Stimulated activated CD8-positive, alpha-beta memory T cell treated with anti-CD3 and anti-CD28 coated beads, Interleukin-7, amount 100 ng/mL, for 4 hours (primary cell): Measurements from ENCODE around the gene C19orf73.

Experiments used
- DNase-seq, 2 donors: peaks; one replicate each; pipeline ENCODE4 v3.0.0-alpha.2; 2020; ENCODE audit warnings: low read depth in 2 of 2

Gene C19orf73, protein sequence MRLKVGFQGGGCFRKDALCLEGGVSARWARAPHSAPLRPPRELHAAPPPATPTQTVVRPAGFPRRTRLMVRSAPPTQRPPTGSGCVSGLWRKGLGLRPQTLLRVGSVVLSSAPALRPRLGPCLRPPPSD

DNA sequence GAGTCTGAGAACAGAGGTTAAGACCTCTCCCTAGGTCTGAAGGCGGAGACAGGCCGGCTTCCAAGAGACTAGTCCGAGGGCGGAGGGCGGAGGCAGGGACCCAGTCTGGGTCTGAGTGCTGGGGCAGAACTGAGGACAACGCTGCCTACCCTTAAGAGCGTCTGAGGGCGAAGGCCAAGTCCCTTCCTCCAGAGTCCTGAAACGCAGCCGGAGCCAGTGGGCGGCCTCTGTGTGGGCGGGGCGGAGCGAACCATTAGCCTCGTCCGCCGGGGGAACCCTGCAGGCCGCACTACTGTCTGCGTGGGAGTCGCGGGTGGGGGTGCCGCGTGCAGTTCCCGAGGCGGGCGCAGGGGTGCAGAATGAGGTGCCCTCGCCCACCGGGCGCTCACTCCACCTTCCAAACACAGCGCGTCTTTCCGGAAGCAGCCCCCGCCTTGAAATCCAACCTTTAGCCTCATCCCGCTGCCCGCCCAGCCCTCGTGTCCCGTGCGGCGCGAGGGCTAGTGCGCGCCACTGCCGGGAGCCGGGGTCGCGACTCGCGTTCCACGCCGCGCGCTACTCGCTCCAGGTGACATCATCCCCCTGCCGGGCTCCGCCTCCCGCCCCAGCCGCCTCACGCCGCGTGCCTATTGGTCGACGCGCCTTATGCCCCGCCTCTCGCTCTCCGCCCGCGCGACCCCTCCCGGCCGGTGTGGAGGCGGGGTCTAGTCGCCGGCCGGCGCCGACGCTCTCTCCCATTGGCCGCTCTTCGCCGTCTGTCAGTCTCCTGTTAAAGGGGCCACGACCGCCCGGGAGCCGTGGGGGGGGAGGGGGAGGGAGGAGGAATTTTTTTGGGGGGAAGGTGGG is at the start of gene C19orf73:
Gene C19orf73, minus strand, starts transcription at position 579 of the 846 bp plus-strand sequence. Its CDS starts 121 bp downstream, at position 458.
- DNase-seq: peak; percentile 88 to 93

DNA sequence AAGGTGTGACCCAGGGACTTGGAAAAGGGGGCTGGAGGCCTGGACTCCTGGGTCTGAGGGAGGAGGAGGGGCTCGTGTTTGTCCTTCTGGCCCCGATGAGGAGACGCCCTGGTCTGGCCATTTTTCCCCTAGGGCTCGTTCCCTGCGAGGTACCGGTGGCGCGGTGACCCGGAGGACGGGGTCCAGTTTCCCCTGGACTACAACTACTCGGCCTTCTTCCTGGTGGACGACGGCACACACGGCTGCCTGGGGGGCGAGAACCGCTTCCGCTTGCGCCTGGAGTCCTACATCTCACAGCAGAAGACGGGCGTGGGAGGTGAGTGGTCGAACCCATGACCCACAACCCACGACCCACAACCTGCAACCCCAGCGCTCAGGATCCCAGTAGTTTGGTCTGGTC is 49.5 kb upstream of the C19orf73 start:
- DNase-seq: no peak

DNA sequence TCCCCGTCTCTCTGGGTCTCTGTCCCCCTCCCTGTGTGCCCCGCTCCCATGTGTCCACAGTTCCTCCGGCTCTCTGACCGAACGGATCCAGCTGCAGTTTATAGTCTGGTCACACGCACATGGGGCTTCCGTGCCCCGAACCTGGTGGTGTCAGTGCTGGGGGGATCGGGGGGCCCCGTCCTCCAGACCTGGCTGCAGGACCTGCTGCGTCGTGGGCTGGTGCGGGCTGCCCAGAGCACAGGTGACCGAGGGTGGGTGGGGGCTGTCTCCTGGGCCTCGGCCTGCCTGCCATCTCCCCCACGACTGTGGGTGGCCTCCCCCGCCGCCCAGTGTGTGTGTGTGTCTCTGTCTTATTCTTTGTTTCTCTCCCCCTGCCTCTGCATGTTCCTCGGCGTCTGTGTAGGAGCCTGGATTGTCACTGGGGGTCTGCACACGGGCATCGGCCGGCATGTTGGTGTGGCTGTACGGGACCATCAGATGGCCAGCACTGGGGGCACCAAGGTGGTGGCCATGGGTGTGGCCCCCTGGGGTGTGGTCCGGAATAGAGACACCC is 49.0 kb upstream of the C19orf73 start:
- DNase-seq: no peak

DNA sequence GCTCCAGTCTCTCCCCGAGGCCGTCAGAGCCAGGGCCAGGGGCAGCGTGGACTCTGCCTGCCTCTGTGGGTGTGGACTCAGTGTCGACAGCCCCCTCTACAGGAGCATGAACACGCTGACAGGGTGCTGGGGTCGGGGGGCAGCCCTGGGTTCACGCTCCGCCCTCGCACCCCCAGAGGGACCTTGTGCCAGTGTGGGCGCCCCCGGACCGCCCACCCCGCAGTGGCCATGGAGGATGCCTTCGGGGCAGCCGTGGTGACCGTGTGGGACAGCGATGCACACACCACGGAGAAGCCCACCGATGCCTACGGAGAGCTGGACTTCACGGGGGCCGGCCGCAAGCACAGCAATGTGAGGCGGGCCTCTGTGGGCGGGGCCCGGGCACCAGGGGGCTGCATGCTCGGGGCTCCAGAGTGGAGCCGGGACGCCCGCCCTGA is 46.9 kb upstream of the C19orf73 start:
- DNase-seq: no peak

DNA sequence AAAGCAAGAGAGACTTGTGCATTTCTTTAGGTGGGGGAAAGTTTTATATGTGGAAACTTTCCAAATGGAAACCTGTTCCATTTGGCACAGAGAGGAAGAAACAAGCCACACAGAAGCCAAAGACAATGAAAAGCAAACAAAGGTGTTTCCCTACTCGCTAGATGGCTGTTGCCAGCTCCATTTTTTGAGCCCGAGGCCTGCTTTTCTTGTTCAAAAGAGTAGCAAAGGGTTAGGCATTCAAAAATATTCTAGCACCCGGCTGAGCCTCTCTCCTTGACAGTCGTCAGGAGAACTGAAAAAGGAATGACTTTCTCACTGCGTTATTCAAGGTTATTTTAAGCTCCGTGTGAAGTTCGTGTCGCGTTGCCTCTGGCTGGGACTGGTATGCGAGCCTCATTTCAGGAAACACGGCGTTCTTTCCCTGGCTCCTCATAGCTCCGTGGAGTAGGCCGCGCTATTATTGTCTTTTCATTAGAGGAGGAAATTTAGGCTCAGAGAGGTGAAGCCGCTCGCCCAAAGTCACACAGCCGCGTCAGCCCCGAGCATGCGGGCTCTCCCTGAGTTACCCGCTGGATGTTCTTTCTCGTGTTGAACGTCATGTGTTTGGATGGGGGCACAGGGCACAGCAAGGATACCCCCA is 46.3 kb upstream of the C19orf73 start:
- no peak for DNase-seq

DNA sequence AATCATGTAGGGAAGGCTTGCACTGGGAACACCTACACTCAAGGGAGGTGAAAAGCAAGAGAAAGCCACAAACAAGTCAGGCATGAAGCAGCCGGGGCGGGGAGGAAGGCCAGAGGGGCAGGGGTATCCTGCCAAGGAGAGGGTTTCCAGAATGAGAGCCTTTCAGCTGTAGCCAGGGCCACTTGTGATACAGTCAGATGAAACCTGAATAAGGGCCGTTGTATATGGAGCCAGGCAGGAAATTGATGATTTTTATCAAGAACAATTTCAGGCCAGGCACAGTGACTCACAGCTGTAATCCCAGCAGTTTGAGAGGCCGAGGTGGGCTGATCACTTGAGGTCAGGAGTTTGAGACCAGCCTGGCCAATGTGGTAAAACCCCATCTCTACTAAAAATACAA is 43.0 kb upstream of the C19orf73 start:
- DNase-seq: no peak

DNA sequence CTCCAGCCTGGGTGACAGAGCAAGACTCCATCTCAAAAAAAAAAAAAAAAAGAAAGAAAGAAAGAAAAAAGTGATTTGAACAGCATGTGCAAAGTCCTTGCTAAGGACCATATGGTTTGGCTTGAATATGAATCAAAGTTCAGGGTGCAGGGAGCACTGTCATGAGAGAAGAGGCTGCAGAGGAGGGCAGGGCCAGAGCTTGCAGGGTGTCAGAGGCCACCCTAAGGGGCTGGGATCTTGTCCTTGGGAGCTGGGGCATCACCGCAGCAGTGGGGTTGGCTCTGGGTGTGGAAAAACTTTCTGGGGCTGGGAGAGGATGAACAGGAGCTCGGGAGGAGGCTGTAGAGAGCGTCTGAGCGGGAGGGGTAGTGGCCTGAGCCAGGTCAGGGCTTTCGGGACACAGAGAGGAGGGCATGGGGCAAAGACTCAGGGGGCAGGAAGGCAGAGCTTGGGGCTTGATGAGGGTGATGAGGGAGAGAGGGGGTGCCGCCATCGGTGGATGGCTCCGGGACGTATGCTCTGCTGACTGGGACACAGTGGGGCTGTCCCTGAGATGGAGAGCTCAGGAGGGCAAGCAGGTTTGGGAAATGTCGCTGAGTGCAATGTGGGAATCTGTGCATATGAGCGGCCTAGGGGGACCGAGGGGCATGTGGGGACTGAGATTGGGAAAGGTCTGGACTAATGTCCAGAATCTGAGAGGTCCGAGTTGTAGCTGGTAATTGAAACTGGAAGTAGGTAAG is 41.7 kb upstream of the C19orf73 start:
- no peak for DNase-seq

DNA sequence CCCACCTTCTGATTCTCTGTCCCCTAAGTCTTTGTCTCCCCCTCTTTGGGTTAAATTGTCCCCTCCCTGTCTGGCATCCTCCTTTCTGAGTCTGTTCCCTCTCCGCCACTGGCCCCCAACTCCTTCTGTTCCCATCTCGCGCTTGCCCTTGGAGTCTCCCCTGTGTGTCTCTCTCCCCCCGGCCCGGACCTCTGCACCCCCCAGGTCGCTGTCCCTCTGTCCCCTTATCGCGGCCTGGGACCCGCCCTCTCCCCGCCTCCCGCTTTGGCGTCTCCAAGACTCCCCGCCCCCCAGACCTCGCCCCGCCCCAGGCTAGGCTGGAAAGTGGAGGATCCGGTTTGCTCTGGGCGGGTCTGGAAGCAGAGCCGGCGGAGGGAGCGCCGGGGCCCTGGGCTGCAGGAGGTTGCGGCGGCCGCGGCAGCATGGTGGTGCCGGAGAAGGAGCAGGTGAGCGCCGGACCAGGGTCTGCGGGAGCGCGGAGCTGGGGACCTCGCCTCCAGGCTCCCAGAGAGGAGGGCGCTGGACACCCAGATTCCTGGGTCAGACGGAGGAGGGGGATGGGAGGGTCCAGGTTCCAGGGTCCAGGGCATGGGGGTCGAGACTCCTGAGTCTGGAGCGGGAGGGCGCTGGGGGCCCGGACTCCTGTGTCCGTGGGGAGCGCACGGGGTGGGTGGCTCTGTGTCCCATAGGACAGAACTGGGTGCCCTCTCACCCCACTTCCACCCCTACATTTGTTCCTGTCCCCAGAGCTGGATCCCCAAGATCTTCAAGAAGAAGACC is 38.7 kb upstream of the C19orf73 start, which contains the start of gene TRPM4:
Gene TRPM4, plus strand, starts transcription at position 348 of the 780 bp plus-strand sequence. Its CDS starts 75 bp downstream, at position 423.
- no peak for DNase-seq

DNA sequence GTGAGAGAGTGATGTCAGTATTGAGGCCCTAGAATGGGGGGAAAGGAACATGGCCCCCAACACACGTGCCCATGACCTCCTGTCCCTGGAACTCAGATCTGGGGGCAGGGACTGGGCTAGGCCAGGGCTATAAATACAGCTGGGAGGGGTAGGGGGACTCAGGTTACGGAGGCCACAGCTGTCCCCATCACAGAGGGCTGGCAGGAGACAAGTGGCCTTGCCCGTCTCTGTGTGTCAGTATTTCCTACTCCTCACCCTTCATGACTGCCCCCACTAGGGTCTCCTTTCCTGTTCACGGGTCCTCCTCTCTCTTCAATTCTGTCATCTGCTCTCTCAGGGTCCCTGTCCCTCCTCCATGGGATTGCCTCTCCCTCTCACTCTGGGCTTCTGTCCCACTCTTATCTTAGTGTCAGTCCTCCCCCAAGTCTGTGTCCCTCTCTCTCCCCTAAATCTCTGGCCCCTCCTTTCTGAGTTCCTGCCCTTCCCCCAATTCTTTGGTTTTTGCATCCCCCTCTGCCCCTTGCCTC is 36.9 kb upstream of the C19orf73 start:
- DNase-seq: no peak

DNA sequence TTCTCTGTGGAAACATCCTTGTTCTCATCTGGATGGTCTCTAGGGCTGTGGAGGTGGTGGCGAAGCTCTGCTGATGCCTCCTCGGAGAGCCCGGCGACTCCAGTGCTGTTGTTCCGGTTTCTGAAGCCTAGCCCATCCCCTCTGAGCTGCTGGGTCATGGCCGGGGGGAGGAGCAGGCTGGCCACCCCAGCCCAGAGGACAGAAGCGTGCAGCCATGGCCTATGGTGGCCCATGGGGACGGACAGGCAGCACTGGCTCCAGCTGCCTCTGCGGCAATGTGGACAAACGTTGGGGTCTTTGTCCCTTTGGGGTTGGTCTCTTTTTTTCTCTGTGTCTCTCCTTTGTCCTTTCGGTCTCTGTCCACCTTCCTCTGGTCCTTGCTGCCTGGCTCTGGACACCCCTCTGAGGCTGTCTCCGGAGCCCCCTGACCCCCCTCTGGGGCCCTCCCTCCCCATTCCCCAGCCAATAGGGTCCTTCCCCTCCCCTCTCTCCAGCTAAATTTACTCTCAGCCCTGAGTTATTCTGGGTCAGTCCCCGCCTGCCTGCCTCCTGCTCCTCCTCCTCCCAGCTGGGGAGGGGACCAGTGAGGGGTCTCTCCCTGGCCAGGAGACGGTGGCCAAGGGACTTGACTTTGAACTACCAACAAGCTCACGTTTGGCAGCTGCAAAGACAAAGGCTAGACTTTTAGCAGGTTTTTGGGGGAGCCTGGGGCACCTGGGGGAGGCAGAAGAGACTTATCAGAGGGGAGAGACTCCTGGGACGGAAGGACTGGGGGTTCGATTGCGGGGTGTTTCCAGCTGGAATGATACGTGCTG is 36.3 kb upstream of the C19orf73 start, which contains the start of gene HRC:
Gene HRC, minus strand, starts transcription at position 392 of the 815 bp plus-strand sequence. Its CDS starts 159 bp downstream, at position 233.
- DNase-seq: no peak

DNA sequence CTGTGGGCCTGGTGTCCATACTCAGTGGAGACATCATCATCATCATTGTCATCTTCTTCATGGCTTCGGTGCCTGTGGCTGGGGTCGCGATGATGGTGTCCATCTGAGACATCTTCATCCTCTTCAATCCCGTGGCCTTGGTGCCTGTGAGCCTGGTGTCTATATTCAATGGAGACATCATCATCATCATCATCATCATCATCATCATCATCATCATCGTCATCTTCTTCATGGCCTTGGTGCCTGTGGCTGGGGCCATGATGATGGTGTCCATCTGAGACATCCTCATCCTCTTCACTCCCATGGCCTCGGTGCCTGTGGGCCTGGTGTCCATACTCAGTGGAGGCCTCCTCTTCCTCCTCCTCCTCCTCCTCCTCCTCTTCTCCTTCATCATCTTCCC is 35.3 kb upstream of the C19orf73 start:
- no peak for DNase-seq

DNA sequence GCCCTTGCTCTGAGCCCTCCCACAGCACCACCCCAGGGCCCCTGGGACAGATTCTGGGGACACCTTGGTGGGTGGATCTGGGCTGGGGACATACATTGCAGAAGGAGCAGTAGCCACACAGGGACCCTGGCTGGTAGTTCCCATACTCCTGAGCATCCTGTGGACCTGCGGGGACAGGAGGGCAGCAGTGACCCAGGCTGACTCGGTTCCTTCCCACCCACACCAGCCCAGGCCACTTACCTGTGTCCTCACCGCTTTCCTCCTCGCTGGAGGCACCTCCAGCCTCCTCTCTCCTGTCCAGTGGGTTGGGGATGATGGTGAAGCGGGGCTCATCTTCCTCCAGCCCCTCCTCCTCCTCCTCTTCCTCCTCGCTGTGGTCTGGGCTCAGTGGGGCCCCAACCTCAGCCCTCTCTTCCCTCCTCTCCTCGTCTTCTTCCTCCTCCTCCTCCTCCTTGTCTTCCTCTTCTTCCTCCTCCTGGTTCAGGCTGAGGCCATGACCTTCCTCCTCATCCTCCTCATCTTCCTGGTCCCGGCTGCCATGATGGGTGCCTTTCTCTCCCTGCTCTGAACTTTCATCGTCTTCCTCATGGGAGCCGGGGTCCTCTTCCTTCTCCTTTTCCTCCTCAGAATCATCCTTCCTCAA is 34.3 kb upstream of the C19orf73 start:
- no peak for DNase-seq

DNA sequence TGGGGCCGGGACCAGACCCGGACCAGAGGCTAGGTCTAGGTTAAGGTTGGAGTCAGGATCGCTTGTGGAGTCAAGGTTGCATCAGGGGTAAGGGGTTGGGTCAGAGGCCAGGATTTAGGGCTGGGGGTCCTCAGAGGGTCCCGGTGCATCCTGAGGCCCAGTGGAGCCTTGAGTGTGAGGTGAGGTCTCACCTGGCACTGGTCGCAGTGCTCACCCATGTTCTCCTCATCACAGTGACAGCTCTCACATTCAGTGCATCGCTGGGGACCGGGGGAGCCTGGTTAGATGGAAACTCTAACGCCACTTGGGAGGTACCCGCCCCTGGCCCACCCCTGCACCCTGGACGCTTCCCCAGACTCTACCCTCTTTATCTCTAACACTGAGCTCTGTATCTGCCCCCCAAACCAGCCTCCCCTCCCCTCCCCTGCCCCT is 33.2 kb upstream of the C19orf73 start:
- DNase-seq: no peak

DNA sequence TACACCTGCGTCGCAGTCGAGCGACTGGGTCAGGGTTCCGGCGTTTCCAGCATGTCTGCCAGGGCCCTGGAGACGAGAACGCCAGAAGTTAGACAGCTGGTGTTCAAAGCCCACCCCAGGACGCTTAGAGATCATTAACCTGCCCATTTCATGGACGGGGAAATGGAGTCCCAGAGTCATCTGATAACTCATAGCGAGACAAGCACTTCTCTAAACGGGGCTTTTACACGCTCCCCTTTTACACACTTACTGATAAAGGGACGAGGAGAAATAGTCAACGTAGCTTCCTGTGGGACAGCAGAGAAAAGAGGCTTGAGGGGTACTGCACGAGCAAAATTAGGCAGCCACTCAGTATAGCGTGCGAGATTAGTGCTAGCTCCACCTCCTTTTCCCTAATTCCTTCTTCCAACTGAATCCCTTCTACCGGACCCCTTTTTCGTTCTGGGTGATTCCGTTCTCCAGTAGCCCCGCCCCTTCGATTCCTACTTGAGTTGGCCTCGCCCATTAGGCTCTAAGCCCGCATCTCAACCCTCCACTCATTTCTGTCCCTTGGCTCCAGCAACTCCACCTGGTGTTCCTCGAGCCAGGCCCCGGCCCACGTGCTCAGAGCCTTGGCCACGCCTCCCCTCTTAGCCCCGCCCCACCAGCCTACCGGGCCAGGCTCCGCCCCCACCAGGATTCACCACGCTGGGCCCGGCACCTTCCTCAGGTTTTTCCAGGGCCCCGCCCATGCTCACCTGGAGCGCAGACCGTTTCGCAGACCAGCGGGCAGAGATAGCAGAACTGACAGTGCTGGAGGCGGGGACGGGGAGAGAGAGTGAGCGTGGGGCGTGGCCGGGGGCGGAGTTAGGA is 32.5 kb upstream of the C19orf73 start:
- DNase-seq: no peak

DNA sequence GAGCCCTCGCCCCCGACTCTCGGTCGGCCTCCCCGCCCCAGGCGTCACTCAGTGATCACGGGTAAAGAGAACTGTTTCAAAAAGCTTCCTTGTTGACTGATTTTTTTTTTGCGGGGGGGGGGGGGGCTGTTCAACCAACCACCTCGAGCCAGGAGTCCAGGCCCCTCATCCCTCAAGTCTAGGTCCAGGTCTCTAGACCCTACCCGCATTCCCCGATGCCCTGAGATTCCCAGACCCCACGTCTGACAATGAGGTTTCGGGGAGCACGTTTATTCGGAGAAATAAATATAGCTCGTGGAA is 32.0 kb upstream of the C19orf73 start:
- no peak for DNase-seq

DNA sequence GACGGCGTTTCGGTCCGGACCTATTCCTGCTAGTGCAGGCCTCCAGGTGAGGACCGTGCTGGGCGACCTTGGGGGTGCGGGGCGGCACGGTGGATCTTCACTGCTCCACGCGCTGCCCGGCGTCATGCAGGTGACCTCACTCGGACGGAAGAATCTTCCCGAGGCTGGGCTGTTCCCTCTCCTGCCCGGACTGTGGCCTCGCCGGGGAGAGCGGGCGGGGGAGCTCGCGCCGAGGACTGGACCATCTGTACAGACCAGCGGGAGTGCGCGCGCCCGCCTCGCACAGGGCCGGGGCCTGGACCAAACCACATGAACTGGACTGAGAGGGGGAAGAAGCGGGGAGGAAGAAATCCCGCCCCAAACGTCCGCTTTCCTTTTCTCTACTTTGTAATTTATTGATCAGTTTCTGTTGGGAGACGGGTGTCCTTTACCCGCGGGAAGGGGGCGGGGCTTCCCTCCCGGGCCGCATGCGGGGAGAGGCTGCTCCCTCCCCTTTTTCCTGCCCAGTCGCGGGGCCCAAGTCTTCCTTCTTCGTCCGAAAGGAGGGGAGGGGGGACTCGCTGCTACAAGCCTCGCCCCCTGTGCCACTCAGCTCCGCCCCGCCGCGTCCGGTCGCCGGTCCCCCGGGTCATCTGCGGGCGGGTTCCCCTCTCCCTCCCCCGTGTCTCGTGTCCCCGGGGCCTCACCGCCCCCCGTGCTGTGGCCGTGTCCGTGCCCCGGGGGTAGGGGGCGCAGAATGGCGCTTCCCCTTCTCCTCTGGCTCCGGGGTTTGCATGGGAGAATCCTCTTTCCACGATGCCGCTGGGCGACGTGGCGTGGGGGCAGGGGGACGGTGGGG is 31.4 kb upstream of the C19orf73 start:
- DNase-seq: peak in 1 of 2 donors; percentile 17

DNA sequence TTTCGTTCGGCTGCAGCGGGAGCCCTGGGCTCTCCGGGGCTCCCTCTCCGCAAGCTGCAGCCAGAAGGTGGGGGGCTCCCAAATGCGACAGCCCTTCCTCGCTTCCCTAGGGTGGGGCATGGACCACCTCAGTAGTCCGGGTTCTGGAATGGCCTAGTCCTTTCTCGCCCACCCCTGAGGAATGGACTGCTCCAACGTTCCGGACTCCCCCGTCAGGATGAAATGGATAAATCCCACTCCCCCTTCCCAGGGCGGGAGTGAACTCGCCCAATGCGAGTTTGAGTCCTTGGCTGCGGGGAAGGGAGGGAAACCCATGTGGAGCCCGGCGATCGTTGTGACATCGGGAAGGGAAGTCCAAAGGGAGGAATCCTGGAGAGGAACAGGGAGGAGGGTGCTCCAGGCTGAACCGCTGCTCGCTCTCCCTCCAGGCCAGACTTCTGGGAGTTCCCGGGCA is 30.7 kb upstream of the C19orf73 start:
- DNase-seq: no peak
